ENCODE data around the gene MLLT1. TPM values are rescaled to one million over a fixed set of nuclear protein-coding genes. Genes with fewer than 3 reads are reported as not detected.

MLLT1 gene
- total RNA-seq, 1 experiment from 2014 or later, result 55.0 TPM

GRCh38 chr19:6274756-6275155, 5.0 kb downstream of the MLLT1 start:
- Histone ChIP-seq H3K9me3 (ENCODE audit: control insufficient read depth in 1 of 2, insufficient read depth in 1 of 2, low read depth in 1 of 2, low read length in 2 of 2) (no peaks in the 10 kb centered on the region), H3K27ac (ENCODE audit: low read depth, low read length) (no peak overlapping the region), H3K27me3 (ENCODE audit: insufficient read depth, low read length) (no peaks in the 10 kb centered on the region), H3K9me2 (ENCODE audit: insufficient read depth) (no peaks in the 10 kb centered on the region), H3K9ac (ENCODE audit: low read length) (no peak overlapping the region), H3K79me2 (ENCODE audit: insufficient read depth, low read length) (peaks cover 96% of the 10 kb centered on the region), H3K4me3 (replicated peaks in 1 of 2; ENCODE audit: low read depth in 1 of 2, low read length in 2 of 2) (no peak overlapping the region), H3K36me3 (ENCODE audit: control insufficient read depth in 1 of 2, insufficient read depth in 2 of 2, low read length in 2 of 2) (peaks cover 7 to 8% of the 10 kb centered on the region in 2 experiments; a peak in 2 of 4 replicates), H4K20me1 (ENCODE audit: insufficient read depth) (peaks cover 3% of the 10 kb centered on the region; the same call in 1 of the 2 replicates), H3K4me1 (ENCODE audit: control insufficient read depth in 1 of 2, insufficient read depth in 2 of 2, low read length in 2 of 2) (peaks cover 8 to 13% of the 10 kb centered on the region in 2 experiments), H2AFZ (ENCODE audit: low read depth, low read length, poor library complexity, severe bottlenecking) (no peak overlapping the region), H3K4me2 (ENCODE audit: low read length) (no peak overlapping the region)
- no peak for TF ChIP-seq ATF3 (IDR thresholded peaks at IDR 0.05)
- no peak for TF ChIP-seq FOSL1 (IDR thresholded peaks at IDR 0.05; ENCODE audit: low read depth)
- no peak for TF ChIP-seq ZBTB33 (IDR thresholded peaks at IDR 0.05; ENCODE audit: extremely low read depth, insufficient replicate concordance, low read length)
- intact Hi-C loops (cut with micrococcal nuclease), result no loop called here
- no TSS peak for BruUV-seq (replicated peaks)
- ChIA-PET CTCF (no interaction called here), POLR2A (no interaction called here), RAD21 (ENCODE audit: low non-redundant PET in 1 of 2, low total read pairs in 2 of 2, uncharacterized antibody in 2 of 2, unreplicated experiment in 2 of 2) (no interaction called here)
- DNase-seq (ENCODE audit: low read depth, low spot score) (no peak), ATAC-seq (no peak)

- DNase-seq (ENCODE audit: low read depth, low spot score) (no peak), ATAC-seq (no peak)
- TF ChIP-seq SP1 (IDR thresholded peaks at IDR 0.05; ENCODE audit: low read depth), result no peak
- TF ChIP-seq ZBTB33 (IDR thresholded peaks at IDR 0.05; ENCODE audit: extremely low read depth, insufficient replicate concordance, low read length), result no peak
- no peak for TF ChIP-seq CEBPB (IDR thresholded peaks at IDR 0.05; ENCODE audit: low read depth)
- TF ChIP-seq POLR2A (IDR thresholded peaks at IDR 0.05; ENCODE audit: borderline replicate concordance, extremely low read depth, insufficient read depth, insufficient read length), result no peak
- TF ChIP-seq CBX3 (IDR thresholded peaks at IDR 0.05; ENCODE audit: low read depth), result no peak
- no peak for TF ChIP-seq ATF3 (IDR thresholded peaks at IDR 0.05)
- no peak for TF ChIP-seq SIN3A (IDR thresholded peaks at IDR 0.05; ENCODE audit: low read depth)
- no peak for TF ChIP-seq ZFX (IDR thresholded peaks at IDR 0.05)
- no peak for TF ChIP-seq MAX (IDR thresholded peaks at IDR 0.05)
- TF ChIP-seq JUND (IDR thresholded peaks at IDR 0.05), result no peak
- no peak for TF ChIP-seq RAD21 (IDR thresholded peaks at IDR 0.05; ENCODE audit: low read depth)
- no peak for TF ChIP-seq TCF7L2 (IDR thresholded peaks at IDR 0.05; ENCODE audit: borderline replicate concordance, extremely low read depth, insufficient read depth, insufficient read length)
- H2AFZ ChIP-seq (ENCODE audit: low read depth, low read length, poor library complexity, severe bottlenecking), result no peak overlapping the region
- peaks cover 7 to 8% of the 10 kb centered on the region in 2 experiments; a peak in 2 of 4 replicates for H3K36me3 ChIP-seq (ENCODE audit: control insufficient read depth in 1 of 2, insufficient read depth in 2 of 2, low read length in 2 of 2)
- no peak overlapping the region for H3K27ac ChIP-seq (ENCODE audit: low read depth, low read length)
- H3K4me2 ChIP-seq (ENCODE audit: low read length), result no peak overlapping the region
- H3K4me1 ChIP-seq (ENCODE audit: control insufficient read depth in 1 of 2, insufficient read depth in 2 of 2, low read length in 2 of 2), result peaks cover 8 to 13% of the 10 kb centered on the region in 2 experiments
- intact Hi-C loops (cut with micrococcal nuclease), result no loop called here
- no peak overlapping the region for H3K9ac ChIP-seq (ENCODE audit: low read length)
- ChIA-PET RAD21 (ENCODE audit: low non-redundant PET in 1 of 2, low total read pairs in 2 of 2, uncharacterized antibody in 2 of 2, unreplicated experiment in 2 of 2) (no interaction called here), CTCF (no interaction called here), POLR2A (no interaction called here)
- H4K20me1 ChIP-seq (ENCODE audit: insufficient read depth), result peaks cover 3% of the 10 kb centered on the region; the same call in 1 of the 2 replicates
- H3K4me3 ChIP-seq (replicated peaks in 1 of 2; ENCODE audit: low read depth in 1 of 2, low read length in 2 of 2), result no peak overlapping the region
- H3K27me3 ChIP-seq (ENCODE audit: insufficient read depth, low read length), result no peaks in the 10 kb centered on the region
- no peaks in the 10 kb centered on the region for H3K9me2 ChIP-seq (ENCODE audit: insufficient read depth)
- BruUV-seq (replicated peaks), result no TSS peak
- H3K9me3 ChIP-seq (ENCODE audit: control insufficient read depth in 1 of 2, insufficient read depth in 1 of 2, low read depth in 1 of 2, low read length in 2 of 2), result no peaks in the 10 kb centered on the region
- H3K79me2 ChIP-seq (ENCODE audit: insufficient read depth, low read length), result peaks cover 98% of the 10 kb centered on the region
Observed at GRCh38 chr19:6273701-6274601, 5.8 kb downstream of the MLLT1 start.
